Skin of body (tissue), 2 donors: ENCODE measurements around the gene FHAD1. TPM values are rescaled to one million over a fixed set of nuclear protein-coding genes. Genes with fewer than 3 reads are reported as not detected.
"Not testable (repeated sequence)": the region's sequence is repeated elsewhere in the genome, so short reads cannot be mapped to it uniquely, and the experiment has no call there.

ENCODE experiments used
- DNase-seq: peaks from one replicate; lab custom pipeline; 2025; lab: John Stamatoyannopoulos, UW
- total RNA-seq: library from RNA; depleted of rRNA; stranded (reverse); fragments of >200 nt; gene quantifications from one replicate; pipeline ENCODE4 v1.2.3, GENCODE V29; 2014

Gene FHAD1
- total RNA-seq, 1 donor from 2014 or later: 1.4 TPM

DNA sequence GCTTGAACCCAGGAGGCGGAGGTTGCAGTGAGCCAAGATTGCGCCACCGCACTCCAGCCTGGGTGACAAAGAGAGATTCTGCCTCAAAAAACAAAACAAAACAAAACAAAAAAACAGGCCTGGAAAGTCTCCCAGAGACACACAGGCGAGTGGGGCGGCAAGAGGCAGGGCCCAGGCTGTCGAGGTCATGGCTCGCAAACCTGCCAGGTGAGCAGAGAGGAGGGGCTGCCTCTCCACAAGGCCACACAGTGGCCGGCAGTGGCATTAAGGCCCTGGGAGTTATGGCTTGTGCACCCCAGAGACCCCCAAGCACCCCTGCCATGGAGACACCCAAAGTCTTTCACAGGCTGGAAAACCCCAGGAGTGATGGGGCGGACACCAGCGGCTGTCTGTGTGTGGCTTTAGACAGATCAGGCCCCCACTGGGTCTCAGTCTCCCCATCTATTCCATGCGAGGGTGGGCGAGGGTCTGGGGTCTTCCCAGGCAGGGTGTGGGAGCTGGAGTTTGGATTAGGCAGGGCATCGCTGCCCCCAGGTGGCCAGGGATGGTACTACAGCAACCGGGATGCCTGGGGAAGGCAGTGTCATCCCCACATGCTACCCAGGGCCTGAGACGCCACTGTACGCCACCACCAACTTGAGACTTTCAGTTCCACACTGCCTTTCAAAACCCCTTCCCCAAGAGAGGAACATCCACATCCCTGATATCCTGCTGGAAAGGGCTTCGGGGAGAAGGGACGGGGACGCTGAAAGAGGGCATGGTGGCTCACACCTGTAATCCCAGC lies 184.0 kb downstream of the FHAD1 start:
- DNase-seq: no peak

- DNase-seq: no peak
These were observed 184.5 kb downstream of the FHAD1 start for GRCh38 chr1:15431571-15431948.

DNA sequence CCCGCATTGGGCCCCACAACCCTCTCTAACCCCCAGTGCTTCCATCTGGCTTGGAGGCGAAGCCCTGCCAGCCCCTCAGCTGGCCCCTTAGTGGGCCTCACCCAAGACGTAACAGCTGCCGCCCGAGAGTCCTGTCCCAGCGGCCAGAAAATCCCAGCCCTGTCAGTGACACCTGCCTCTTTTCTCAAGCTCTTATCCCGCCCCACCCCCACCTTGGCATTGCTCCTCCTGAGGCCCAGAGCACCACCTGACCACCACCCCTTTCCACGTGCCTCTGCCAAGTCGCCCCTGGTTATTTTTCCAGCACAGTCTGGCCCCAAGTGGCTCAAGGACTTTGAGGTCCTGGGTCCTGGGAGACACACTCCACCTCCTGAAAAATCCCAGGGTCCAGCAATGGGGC lies 185.3 kb downstream of the FHAD1 start:
- no peak for DNase-seq

GRCh38 chr1:15433471-15433870 lies 186.4 kb downstream of the FHAD1 start:
- DNase-seq: no peak

GRCh38 chr1:15434739-15435138 lies 187.7 kb downstream of the FHAD1 start:
- DNase-seq: not testable (repeated sequence)

GRCh38 chr1:15435239-15436077 lies 188.4 kb downstream of the FHAD1 start:
- DNase-seq: no peak

GRCh38 chr1:15436881-15437442 lies 189.9 kb downstream of the FHAD1 start:
- DNase-seq: no peak

GRCh38 chr1:15439325-15439724 lies 192.3 kb downstream of the FHAD1 start:
- no peak for DNase-seq

DNA sequence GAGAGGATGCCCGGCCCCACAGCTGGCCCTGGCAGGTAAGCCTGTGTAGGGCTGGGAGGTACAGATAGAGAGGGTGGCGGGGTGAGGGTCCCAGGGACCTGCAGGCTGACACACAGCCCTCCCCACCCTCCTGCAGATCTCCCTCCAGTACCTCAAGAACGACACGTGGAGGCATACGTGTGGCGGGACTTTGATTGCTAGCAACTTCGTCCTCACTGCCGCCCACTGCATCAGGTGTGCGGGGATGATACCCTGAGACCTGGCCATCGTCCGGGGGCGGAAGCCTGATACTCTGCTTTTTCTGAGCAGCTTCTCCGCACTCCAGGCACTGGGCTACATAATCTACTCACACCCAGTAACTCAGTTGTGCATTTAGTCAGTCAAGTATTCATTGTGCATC lies 193.3 kb downstream of the FHAD1 start:
- no peak for DNase-seq

- no peak for DNase-seq
These were observed 194.2 kb downstream of the FHAD1 start for GRCh38 chr1:15441247-15441646.

DNA sequence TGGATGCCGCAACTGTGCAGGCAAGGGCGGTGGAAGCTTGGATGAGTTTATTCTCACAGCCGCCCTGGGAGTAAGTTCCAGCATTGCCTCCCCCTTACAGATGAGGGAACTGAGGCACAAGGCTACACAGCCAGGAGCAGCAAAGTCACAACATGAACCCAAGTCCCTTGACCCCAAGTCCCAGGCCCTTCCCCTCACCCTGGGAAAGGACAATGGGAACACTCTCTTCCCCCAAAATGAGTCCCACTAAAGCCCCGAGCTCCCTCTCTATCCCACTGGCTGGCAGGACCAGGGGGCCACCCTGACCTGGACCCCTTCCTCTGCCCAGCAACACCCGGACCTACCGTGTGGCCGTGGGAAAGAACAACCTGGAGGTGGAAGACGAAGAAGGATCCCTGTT lies 195.1 kb downstream of the FHAD1 start:
- no peak for DNase-seq

DNA sequence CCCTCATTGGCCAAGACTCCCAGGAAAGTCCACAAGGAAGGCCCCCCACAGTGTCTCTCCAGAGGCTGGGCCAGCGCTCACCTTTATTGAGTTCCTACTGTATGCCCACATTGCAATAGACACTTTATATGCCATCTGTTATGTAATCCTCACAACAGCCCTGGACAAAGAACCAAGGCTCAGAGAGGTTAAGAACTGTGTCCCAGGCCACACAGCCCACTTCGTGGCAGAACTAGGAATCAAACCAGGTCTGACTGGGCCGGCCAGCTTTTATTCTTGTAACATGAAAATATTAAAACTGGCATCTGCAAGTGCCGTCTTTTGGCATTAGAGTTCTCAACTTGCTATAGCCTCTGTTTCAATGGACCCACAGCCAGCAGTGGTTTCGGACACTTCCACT lies 195.7 kb downstream of the FHAD1 start:
- no peak for DNase-seq

DNA sequence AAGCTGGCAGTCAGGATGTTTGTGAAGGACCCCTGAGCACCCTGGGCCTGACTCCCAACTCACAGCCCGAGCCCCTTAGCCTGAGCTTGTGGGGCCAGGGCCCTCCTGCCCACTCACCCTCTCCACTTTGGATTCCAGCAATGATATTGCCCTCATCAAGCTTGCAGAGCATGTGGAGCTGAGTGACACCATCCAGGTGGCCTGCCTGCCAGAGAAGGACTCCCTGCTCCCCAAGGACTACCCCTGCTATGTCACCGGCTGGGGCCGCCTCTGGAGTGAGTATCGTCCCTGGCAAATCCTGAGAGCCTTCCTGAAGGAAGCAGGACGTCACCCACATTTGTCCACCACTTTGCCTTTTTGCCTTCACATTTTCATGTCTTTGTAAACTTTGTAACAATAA lies 196.3 kb downstream of the FHAD1 start:
- no peak for DNase-seq

GRCh38 chr1:15444468-15445389 lies 197.7 kb downstream of the FHAD1 start:
- no peak for DNase-seq

DNA sequence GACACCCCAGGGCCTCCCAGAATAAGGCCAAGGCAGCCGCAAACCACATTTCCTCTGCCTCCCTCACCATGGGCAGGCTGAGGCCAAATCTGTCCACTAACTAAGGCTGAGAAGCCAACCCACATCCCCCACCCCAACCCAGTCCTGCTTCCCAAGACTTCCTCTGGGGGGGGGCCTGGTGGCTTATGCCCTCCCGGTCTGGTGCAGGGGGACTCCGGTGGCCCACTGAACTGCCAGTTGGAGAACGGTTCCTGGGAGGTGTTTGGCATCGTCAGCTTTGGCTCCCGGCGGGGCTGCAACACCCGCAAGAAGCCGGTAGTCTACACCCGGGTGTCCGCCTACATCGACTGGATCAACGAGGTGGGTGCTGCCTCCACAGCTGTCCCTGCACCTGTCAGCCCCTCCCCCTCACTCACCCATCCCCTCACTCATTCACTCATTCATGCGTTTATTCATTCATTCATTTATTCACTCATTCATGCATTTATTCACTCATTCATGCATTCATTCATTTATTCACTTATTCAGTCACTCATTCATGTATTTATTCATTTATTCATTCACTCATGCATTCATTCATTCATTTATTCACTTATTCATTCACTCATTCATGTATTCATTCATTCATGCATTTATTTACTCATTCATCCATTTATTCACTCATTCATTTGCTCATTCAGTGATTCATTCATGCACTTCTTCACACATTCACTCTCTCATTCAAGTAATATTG lies 198.5 kb downstream of the FHAD1 start:
- DNase-seq: no peak

- no peak for DNase-seq
These were observed 199.2 kb downstream of the FHAD1 start for GRCh38 chr1:15446212-15446611.
